ENCODE measurements around the gene TPK1. TPM values are rescaled to one million over a fixed set of nuclear protein-coding genes. Genes with fewer than 3 reads are reported as not detected.

TPK1 gene
- total RNA-seq, 1 donor from 2014 or later = 14.5 TPM

DNA sequence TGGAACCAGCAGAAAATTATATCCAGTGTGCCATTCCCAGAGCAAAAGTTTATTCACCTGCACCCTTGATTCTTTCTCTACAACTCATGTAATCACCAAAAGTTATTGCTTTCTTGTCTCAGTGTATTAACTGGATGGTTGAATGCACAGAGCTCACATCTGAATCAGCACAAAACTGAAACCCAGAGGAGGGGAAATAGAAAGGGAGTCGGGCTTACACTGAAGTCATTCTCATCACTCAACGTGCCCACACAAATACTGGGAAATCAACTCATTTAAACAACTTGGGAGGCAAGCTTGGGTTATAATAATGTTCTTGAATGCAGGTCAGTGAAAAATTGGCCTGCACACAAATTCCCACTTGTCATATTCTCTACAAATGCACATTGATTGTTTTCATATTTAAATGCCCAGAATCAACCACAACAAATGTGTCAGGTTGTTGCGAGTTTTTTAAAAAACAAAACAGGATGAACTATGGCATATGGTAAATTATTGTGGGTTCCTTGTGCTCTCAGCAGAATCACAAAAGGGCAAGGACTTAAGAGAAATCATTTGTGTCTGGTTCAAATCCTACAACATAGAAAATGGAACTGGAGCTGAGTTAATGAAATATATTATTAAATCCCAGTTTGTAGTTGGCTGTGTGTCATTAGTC is 306.5 kb downstream of the TPK1 start:
- Histone ChIP-seq H3K36me3 (no peaks in the 10 kb centered on the region), H3F3A (ENCODE audit: low read depth) (peaks cover 22% of the 10 kb centered on the region), H3K79me2 (ENCODE audit: low read depth) (no peaks in the 10 kb centered on the region), H3K27me3 (no peaks in the 10 kb centered on the region), H3K4me3 (no peak overlapping the region), H3K27ac (no peak overlapping the region), H4K20me1 (ENCODE audit: low read depth) (no peaks in the 10 kb centered on the region), H3K4me2 (no peak overlapping the region), H3K4me1 (peaks cover 29% of the 10 kb centered on the region), H3K9me3 (ENCODE audit: low read depth) (no peaks in the 10 kb centered on the region), H3K9ac (no peak overlapping the region), H2AFZ (replicated peaks) (no peak overlapping the region)
- Mint-ChIP-seq H3K36me3 (no peaks in the 10 kb centered on the region), H3K9me3 (no peaks in the 10 kb centered on the region), H3K4me1 (peaks cover 8% of the 10 kb centered on the region), H3K27me3 (ENCODE audit: insufficient read depth, low read depth) (no peaks in the 10 kb centered on the region), H3K4me3 (no peak overlapping the region), H3K27ac (no peak overlapping the region)
- DNase-seq (ENCODE audit: low spot score) = no peak
- no peak for TF ChIP-seq EZH2phosphoT487 (IDR thresholded peaks at IDR 0.05)
- no peak for TF ChIP-seq EZH2 (IDR thresholded peaks at IDR 0.05)
- TF ChIP-seq, protein P1, sequence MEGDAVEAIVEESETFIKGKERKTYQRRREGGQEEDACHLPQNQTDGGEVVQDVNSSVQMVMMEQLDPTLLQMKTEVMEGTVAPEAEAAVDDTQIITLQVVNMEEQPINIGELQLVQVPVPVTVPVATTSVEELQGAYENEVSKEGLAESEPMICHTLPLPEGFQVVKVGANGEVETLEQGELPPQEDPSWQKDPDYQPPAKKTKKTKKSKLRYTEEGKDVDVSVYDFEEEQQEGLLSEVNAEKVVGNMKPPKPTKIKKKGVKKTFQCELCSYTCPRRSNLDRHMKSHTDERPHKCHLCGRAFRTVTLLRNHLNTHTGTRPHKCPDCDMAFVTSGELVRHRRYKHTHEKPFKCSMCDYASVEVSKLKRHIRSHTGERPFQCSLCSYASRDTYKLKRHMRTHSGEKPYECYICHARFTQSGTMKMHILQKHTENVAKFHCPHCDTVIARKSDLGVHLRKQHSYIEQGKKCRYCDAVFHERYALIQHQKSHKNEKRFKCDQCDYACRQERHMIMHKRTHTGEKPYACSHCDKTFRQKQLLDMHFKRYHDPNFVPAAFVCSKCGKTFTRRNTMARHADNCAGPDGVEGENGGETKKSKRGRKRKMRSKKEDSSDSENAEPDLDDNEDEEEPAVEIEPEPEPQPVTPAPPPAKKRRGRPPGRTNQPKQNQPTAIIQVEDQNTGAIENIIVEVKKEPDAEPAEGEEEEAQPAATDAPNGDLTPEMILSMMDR (IDR thresholded peaks at IDR 0.05) = no peak

DNA sequence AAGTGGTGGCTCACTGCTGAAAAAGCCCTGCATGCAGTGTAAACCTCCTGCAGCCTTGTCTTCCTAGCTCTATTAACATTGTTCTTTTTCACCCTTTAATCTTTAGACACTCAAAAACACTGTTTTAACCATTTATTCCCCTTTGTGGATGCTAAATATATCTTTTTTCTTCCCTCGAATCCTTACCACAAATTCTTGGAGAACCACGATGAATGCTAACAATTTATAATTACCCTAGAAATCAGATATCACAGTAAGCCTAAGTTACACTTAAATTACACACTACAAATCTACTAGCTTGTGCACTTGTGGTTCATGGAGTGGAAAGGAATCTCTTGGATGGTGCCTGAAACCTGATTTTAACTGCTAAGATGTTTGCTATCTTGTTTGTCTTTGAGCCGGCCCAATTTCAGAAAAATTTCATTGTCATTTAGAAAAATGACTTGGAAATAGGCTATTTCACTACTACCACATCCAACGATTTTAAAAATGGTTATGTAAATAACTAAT is 307.3 kb downstream of the TPK1 start:
- H3F3A ChIP-seq (ENCODE audit: low read depth) = peaks cover 18% of the 10 kb centered on the region
- H3K9ac ChIP-seq = no peak overlapping the region
- H3K9me3 ChIP-seq (ENCODE audit: low read depth) = no peaks in the 10 kb centered on the region
- no peak overlapping the region for H3K27ac ChIP-seq
- H4K20me1 ChIP-seq (ENCODE audit: low read depth) = no peaks in the 10 kb centered on the region
- no peak overlapping the region for H3K4me2 ChIP-seq
- H3K79me2 ChIP-seq (ENCODE audit: low read depth) = no peaks in the 10 kb centered on the region
- H3K4me1 ChIP-seq = peaks cover 26% of the 10 kb centered on the region
- Mint-ChIP-seq H3K9me3 (no peaks in the 10 kb centered on the region), H3K4me3 (no peak overlapping the region), H3K27me3 (ENCODE audit: insufficient read depth, low read depth) (no peaks in the 10 kb centered on the region), H3K27ac (no peak overlapping the region), H3K4me1 (peaks cover 8% of the 10 kb centered on the region), H3K36me3 (no peaks in the 10 kb centered on the region)
- no peak overlapping the region for H3K4me3 ChIP-seq
- no peak for DNase-seq (ENCODE audit: low spot score)
- TF ChIP-seq EZH2 (IDR thresholded peaks at IDR 0.05) (no peak), EZH2phosphoT487 (IDR thresholded peaks at IDR 0.05) (no peak)
- TF ChIP-seq, protein P1 (IDR thresholded peaks at IDR 0.05) = no peak
- no peaks in the 10 kb centered on the region for H3K36me3 ChIP-seq
- no peak overlapping the region for H2AFZ ChIP-seq (replicated peaks)
- no peaks in the 10 kb centered on the region for H3K27me3 ChIP-seq

DNA sequence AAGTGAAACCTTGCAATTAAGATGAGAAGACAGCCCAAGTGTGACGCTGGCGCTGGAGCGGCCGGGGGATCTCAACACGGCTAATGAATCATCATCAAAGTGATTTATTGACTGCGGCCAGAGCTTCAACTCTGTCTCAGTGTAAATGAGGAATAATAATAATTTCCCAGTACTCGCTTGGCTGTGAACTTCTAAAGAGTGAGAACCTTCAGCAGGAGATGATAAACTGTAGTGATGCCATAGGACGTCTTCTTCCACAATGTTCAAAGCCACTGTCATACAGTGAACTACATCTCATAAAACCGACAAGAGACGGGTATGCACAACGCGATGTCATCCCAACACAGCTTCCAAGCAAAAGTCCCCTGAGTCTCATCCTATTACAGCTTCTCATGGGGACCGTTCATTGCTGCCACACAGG is 308.8 kb downstream of the TPK1 start:
- peaks cover 18% of the 10 kb centered on the region for H3F3A ChIP-seq (ENCODE audit: low read depth)
- no peak overlapping the region for H3K4me2 ChIP-seq
- no peaks in the 10 kb centered on the region for H3K9me3 Mint-ChIP-seq

More for the DNA sequence above, 308.8 kb downstream of the TPK1 start:
- Histone ChIP-seq H3K9ac (no peak overlapping the region), H4K20me1 (ENCODE audit: low read depth) (no peaks in the 10 kb centered on the region), H3K4me1 (peaks cover 24% of the 10 kb centered on the region), H3K9me3 (ENCODE audit: low read depth) (no peaks in the 10 kb centered on the region), H3K79me2 (ENCODE audit: low read depth) (no peaks in the 10 kb centered on the region), H3K4me3 (no peak overlapping the region), H3K27me3 (no peaks in the 10 kb centered on the region), H3K36me3 (no peaks in the 10 kb centered on the region), H2AFZ (replicated peaks) (no peak overlapping the region), H3K27ac (no peak overlapping the region)
- H3K27me3 Mint-ChIP-seq (ENCODE audit: insufficient read depth, low read depth) = no peaks in the 10 kb centered on the region
- TF ChIP-seq EZH2 (IDR thresholded peaks at IDR 0.05) (no peak), EZH2phosphoT487 (IDR thresholded peaks at IDR 0.05) (no peak)
- TF ChIP-seq, protein P1 (IDR thresholded peaks at IDR 0.05) = no peak
- peaks cover 8% of the 10 kb centered on the region for H3K4me1 Mint-ChIP-seq
- DNase-seq (ENCODE audit: low spot score) = no peak
- no peak overlapping the region for H3K4me3 Mint-ChIP-seq
- no peak overlapping the region for H3K27ac Mint-ChIP-seq
- H3K36me3 Mint-ChIP-seq = no peaks in the 10 kb centered on the region

All from neural progenitor cell (in vitro differentiated cells).